Transverse colon (tissue), 4 donors: ENCODE measurements around the gene GAP43. TPM values are rescaled to one million over a fixed set of nuclear protein-coding genes. Genes with fewer than 3 reads are reported as not detected.

Experiments used
- DNase-seq: peaks from one replicate; pipeline ENCODE4 v3.0.0-alpha.2; 2019
- H3K27ac ChIP-seq, 4 donors: fragments of 200-600 bp; sonication (generic); 2 replicates each; pipeline ENCODE4 v1.5.1; 2016 to 2018; ENCODE audit warnings: inconsistent platforms in 4 of 4
- H3K27me3 ChIP-seq: fragments of 200-600 bp; sonication (generic); 2 replicates; pipeline ENCODE4 v1.5.1; 2017; ENCODE audit warnings: inconsistent platforms
- H3K36me3 ChIP-seq, 4 donors: fragments of 200-600 bp; sonication (generic); 2 replicates each; pipeline ENCODE4 v1.5.1; 2017 to 2019; ENCODE audit warnings: inconsistent platforms in 4 of 4
- H3K4me1 ChIP-seq, 4 donors: fragments of 200-600 bp; sonication (generic); 2 replicates each; pipeline ENCODE4 v1.5.1; 2017 to 2020; ENCODE audit warnings: inconsistent platforms in 4 of 4
- H3K4me3 ChIP-seq, 4 donors: fragments of 200-600 bp; sonication (generic); 1 replicate in 1 of 4; 2 replicates in 3 of 4; pipeline versions ENCODE4 v1.5.1 to v1.6.1; 2017 to 2019; ENCODE audit warnings: inconsistent platforms in 4 of 4
- H3K9me3 ChIP-seq, 2 donors: fragments of 200-600 bp; sonication (generic); 2 replicates each; pipeline ENCODE4 v1.5.1; 2017 to 2019; ENCODE audit warnings: inconsistent platforms in 2 of 2
- EP300 ChIP-seq: sonication (generic); formaldehyde crosslinking; IDR thresholded peaks from one replicate; pipeline ENCODE4 v1.6.1; 2017; ENCODE audit warnings: antibody characterized with exemption, low read depth
- POLR2A ChIP-seq: fragments of 450-650 bp; IDR thresholded peaks from one replicate; pipeline ENCODE4 v1.6.1; 2016; ENCODE audit warnings: antibody characterized with exemption, mild to moderate bottlenecking, moderate library complexity
- POLR2AphosphoS5 ChIP-seq, 3 donors: sonication (generic); formaldehyde crosslinking; IDR thresholded peaks; one replicate each; pipeline ENCODE4 v1.6.1; 2016; ENCODE audit warnings: antibody characterized with exemption in 3 of 3
- WGBS, 2 donors: methylation state at CpG; one replicate each; pipeline ENCODE4 v1.1.5; 2018; ENCODE audit warnings: low coverage in 1 of 2; 5-methylcytosine and 5-hydroxymethylcytosine counted together
- in situ Hi-C, 4 donors: fragments of 200-750 bp; cut with MboI; loops; one replicate each; pipeline versions ENCODE4 v1.15.0 to v1.15.1; 2017; ENCODE audit warnings: low sequenced_read_pairs in 3 of 4, low pct_ligation_motif_present in 1 of 4, low pct_unique_long_range_greater_than_20kb in 1 of 4
- intact Hi-C: fragments of 100-400 bp; cut with DNase I; formaldehyde crosslinking; loops from one replicate; pipeline ENCODE4 v1.15.1; 2023; ENCODE audit warnings: low total_unique reads
- total RNA-seq, 4 donors: library from RNA; depleted of rRNA; stranded (reverse); fragments of >200 nt; gene quantifications; one replicate each; pipeline ENCODE4 v1.1.0, GENCODE V29; 2016
- TF ChIP-seq, protein P1 (sequence below), 5 experiments: fragments of 200-600 bp in 3 of 5; fragments of 450-650 bp in 2 of 5; sonication (generic) in 3 of 5; IDR thresholded peaks; 1 replicate in 2 of 5; 2 replicates in 3 of 5; pipeline ENCODE4 v1.5.1; 2016 to 2017; ENCODE audit warnings: antibody characterized with exemption in 5 of 5, inconsistent platforms in 3 of 5, mild to moderate bottlenecking in 2 of 5, moderate library complexity in 1 of 5

The GAP43 gene
- total RNA-seq, 4 donors from 2014 or later = 2.2 to 3.5 (median 2.6) TPM; not detected in 1

DNA sequence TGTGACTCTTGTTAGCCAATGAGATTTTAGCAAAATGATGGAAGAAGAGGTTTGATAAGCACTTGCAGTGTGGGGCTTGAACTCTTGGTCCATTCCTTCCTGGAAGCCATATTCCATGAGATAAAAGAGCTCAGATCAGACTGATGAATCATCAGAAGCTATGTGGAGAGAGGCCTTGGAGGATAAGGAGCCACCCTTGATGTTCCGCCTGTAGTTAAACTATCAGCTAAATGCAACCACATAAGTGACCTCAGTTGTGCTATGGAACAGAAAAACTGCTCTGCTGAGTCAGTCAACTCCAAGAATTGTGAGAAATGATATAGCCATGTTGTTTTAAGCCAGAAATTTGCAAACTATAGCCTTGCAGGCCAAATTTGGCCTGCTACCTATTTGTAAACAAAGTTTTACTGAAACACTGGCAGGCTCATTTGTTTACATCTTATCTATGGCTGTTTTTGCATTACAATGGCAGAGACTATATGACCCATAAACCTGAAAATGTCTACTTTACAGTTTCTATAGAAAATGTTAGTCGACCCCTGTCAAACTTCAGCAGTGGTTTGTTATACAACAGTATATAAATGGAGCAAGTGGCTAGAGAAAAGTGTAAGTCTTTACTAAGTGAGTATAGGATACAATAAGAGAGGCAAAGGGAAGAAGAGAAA, 27.6 kb upstream of the GAP43 start:
- H3K4me1 ChIP-seq = no peaks in the 10 kb centered on the region
- TF ChIP-seq POLR2AphosphoS5 (IDR thresholded peaks at IDR 0.05) (no peak), POLR2A (no peak)
- no peaks in the 10 kb centered on the region for H3K36me3 ChIP-seq
- intact Hi-C loops (no loop called here), in situ Hi-C loops (no loop called here)
- H3K9me3 ChIP-seq = no peaks in the 10 kb centered on the region
- WGBS, 2 donors = 89 to 93% methylated on average over 1 to 2 of the region's 2 CpGs
- DNase-seq = no peak
- H3K27ac ChIP-seq = no peak overlapping the region
- no peaks in the 10 kb centered on the region for H3K27me3 ChIP-seq
- H3K4me3 ChIP-seq = no peak overlapping the region

DNA sequence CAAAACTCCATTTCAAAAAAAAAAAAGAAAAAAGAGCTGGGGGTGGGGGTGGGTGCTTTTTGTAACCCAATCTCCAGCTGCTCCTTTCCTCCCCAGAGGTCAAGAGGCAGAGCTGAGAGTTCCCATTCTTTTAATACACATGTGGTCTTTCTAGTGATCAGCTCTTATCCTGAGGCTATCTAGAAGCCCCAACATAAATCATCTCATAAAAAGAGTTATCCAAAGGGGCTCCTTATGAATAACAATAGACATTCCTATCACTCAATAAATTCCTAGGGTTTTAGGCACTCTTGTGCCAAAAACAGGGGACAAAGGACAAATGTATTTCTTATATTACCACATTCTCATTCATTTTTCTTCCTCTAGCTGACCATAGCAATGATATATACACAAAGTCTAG, 25.1 kb upstream of the GAP43 start:
- TF ChIP-seq POLR2A (no peak), EP300 (no peak), POLR2AphosphoS5 (IDR thresholded peaks at IDR 0.05) (no peak)
- TF ChIP-seq, protein P1, sequence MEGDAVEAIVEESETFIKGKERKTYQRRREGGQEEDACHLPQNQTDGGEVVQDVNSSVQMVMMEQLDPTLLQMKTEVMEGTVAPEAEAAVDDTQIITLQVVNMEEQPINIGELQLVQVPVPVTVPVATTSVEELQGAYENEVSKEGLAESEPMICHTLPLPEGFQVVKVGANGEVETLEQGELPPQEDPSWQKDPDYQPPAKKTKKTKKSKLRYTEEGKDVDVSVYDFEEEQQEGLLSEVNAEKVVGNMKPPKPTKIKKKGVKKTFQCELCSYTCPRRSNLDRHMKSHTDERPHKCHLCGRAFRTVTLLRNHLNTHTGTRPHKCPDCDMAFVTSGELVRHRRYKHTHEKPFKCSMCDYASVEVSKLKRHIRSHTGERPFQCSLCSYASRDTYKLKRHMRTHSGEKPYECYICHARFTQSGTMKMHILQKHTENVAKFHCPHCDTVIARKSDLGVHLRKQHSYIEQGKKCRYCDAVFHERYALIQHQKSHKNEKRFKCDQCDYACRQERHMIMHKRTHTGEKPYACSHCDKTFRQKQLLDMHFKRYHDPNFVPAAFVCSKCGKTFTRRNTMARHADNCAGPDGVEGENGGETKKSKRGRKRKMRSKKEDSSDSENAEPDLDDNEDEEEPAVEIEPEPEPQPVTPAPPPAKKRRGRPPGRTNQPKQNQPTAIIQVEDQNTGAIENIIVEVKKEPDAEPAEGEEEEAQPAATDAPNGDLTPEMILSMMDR (IDR thresholded peaks at IDR 0.05) = no peak
- H3K27ac ChIP-seq = no peak overlapping the region
- H3K36me3 ChIP-seq = no peaks in the 10 kb centered on the region
- H3K4me1 ChIP-seq = no peaks in the 10 kb centered on the region
- H3K9me3 ChIP-seq = no peaks in the 10 kb centered on the region
- in situ Hi-C loops = no loop called here
- intact Hi-C loops = no loop called here
- H3K27me3 ChIP-seq = no peaks in the 10 kb centered on the region
- no peak for DNase-seq
- no peak overlapping the region for H3K4me3 ChIP-seq

DNA sequence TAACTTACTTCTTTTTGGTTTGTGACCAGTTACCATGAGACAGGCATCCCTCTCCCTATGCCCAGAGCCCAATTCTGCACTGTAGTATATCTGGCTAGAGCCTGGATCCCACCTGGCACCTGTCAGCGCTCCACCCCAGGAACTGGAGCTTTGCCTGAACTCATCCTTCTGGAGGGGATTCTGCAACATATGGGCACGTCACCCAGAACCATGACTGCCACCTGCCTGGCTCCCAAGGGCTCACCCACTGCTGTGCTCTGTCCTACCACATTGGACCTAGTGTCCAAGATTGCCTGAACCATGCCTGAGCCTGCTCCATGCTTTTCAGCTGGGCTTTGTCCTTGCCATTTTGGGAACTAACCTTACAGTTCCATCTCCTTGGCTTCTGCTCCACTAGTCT, 21.1 kb upstream of the GAP43 start:
- no peak overlapping the region for H3K4me3 ChIP-seq
- H3K9me3 ChIP-seq = no peaks in the 10 kb centered on the region
- no peak for TF ChIP-seq POLR2AphosphoS5 (IDR thresholded peaks at IDR 0.05)
- TF ChIP-seq, protein P1 (IDR thresholded peaks at IDR 0.05) = no peak
- no peak for TF ChIP-seq EP300
- no peak for TF ChIP-seq POLR2A
- no peaks in the 10 kb centered on the region for H3K36me3 ChIP-seq
- H3K4me1 ChIP-seq = no peaks in the 10 kb centered on the region
- no peak for DNase-seq
- in situ Hi-C loops (no loop called here), intact Hi-C loops (no loop called here)
- H3K27ac ChIP-seq = no peak overlapping the region
- WGBS, 2 donors = 90% methylated on average over 2 of the region's 2 CpGs; no CpG with 5 or more reads in 1 of the 2 donors
- H3K27me3 ChIP-seq = no peaks in the 10 kb centered on the region

DNA sequence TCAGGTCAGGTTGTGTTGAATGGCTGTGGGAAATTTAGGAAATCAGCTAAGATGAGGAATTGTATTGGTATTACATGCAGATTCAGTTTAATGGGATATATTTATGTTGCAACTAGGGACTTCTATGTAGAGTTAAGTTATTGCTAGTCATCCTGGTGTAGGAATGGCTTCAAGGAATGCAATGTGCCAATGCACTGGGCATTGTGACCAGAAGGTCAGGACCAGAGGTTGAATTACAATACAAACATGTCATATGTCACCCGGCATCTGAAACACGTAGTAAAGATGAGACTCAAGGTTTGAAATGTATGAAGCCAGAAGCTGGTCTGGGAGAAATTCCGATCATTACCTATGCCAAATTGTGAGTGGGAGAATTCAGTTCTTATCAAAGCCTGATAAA, 11.7 kb upstream of the GAP43 start:
- intact Hi-C loops = no loop called here
- DNase-seq = no peak
- no peaks in the 10 kb centered on the region for H3K36me3 ChIP-seq
- H3K9me3 ChIP-seq = no peaks in the 10 kb centered on the region
- WGBS, 2 donors = 56 to 92% methylated on average over 3 of the region's 3 CpGs
- no peaks in the 10 kb centered on the region for H3K27me3 ChIP-seq
- TF ChIP-seq EP300 = no peak
- TF ChIP-seq, protein P1 (IDR thresholded peaks at IDR 0.05) = no peak
- TF ChIP-seq POLR2AphosphoS5 (IDR thresholded peaks at IDR 0.05) = no peak
- TF ChIP-seq POLR2A = no peak
- no peak overlapping the region for H3K27ac ChIP-seq
- no peak overlapping the region for H3K4me3 ChIP-seq
- in situ Hi-C loops = no loop called here
- H3K4me1 ChIP-seq = no peaks in the 10 kb centered on the region
